H9 (cell line): ENCODE measurements around the gene NTMT1. TPM values are rescaled to one million over a fixed set of nuclear protein-coding genes. Genes with fewer than 3 reads are reported as not detected.

Source experiments
- DNase-seq: peaks from one replicate; pipeline ENCODE4 v3.0.0-alpha.2; 2017
- H2AFZ ChIP-seq: one replicate; pipeline ENCODE4 v1.6.1; 2013; ENCODE audit warnings: mild to moderate bottlenecking, low read length, control low read depth, moderate library complexity
- H2AK5ac ChIP-seq: 2 replicates; pipeline ENCODE4 v1.6.1; 2013; ENCODE audit warnings: low read length, control low read depth, mixed read lengths; ENCODE audit not compliant: insufficient read length
- H2BK120ac ChIP-seq: one replicate; pipeline ENCODE4 v1.6.1; 2013; ENCODE audit warnings: low read depth, mild to moderate bottlenecking, low read length, control low read depth, inconsistent platforms; ENCODE audit not compliant: poor library complexity, severe bottlenecking
- H2BK12ac ChIP-seq: 2 replicates; pipeline ENCODE4 v1.6.1; 2013; ENCODE audit warnings: low read length, control low read depth, mixed read lengths, low read depth; ENCODE audit not compliant: insufficient read length
- H2BK15ac ChIP-seq: 2 replicates; pipeline ENCODE4 v1.6.1; 2013; ENCODE audit warnings: low read depth, low read length, control low read depth
- H2BK20ac ChIP-seq: one replicate; pipeline ENCODE4 v1.6.1; 2013; ENCODE audit warnings: low read depth, mild to moderate bottlenecking, low read length, control low read depth, inconsistent platforms; ENCODE audit not compliant: poor library complexity, severe bottlenecking
- H2BK5ac ChIP-seq: 2 replicates; pipeline ENCODE4 v1.6.1; 2013; ENCODE audit warnings: low read length, control low read depth, mixed read lengths; ENCODE audit not compliant: insufficient read length
- H3K14ac ChIP-seq: 2 replicates; pipeline ENCODE4 v1.6.1; 2013; ENCODE audit warnings: low read length, control low read depth; ENCODE audit not compliant: insufficient read depth
- H3K18ac ChIP-seq: 2 replicates; pipeline ENCODE4 v1.6.1; 2013; ENCODE audit warnings: low read depth, mild to moderate bottlenecking, mixed read lengths, low read length, control low read depth; ENCODE audit not compliant: insufficient read length
- H3K23ac ChIP-seq: 2 replicates; pipeline ENCODE4 v1.6.1; 2013; ENCODE audit warnings: low read length, control low read depth, mixed read lengths, low read depth; ENCODE audit not compliant: insufficient read length
- H3K23me2 ChIP-seq: 2 replicates; pipeline ENCODE4 v1.6.1; 2013; ENCODE audit warnings: low read depth, mild to moderate bottlenecking, mixed read lengths, low read length, control low read depth; ENCODE audit not compliant: insufficient read length, poor library complexity, severe bottlenecking
- H3K27ac ChIP-seq: 2 replicates; pipeline ENCODE4 v1.5.1; 2013; ENCODE audit warnings: low read length, control low read depth, mixed read lengths, low read depth; ENCODE audit not compliant: insufficient read length
- H3K27me3 ChIP-seq: 2 replicates; pipeline ENCODE4 v1.6.1; 2013; ENCODE audit warnings: low read length, control low read depth, inconsistent platforms; ENCODE audit not compliant: insufficient read depth
- H3K4ac ChIP-seq: 2 replicates; pipeline ENCODE4 v1.6.1; 2013; ENCODE audit warnings: low read depth, mild to moderate bottlenecking, control low read depth, inconsistent platforms, low read length, moderate library complexity
- H3K4me1 ChIP-seq: 2 replicates; pipeline ENCODE4 v1.6.1; 2013; ENCODE audit warnings: low read length, control low read depth, inconsistent platforms; ENCODE audit not compliant: insufficient read depth
- H3K4me2 ChIP-seq: 2 replicates; pipeline ENCODE4 v1.6.1; 2013; ENCODE audit warnings: low read length, control low read depth, mixed read lengths; ENCODE audit not compliant: insufficient read length, insufficient read depth
- H3K56ac ChIP-seq: 2 replicates; pipeline ENCODE4 v1.6.1; 2013; ENCODE audit warnings: low read depth, mild to moderate bottlenecking, mixed read lengths, low read length, control low read depth; ENCODE audit not compliant: insufficient read length
- H3K79me1 ChIP-seq: 2 replicates; pipeline ENCODE4 v1.6.1; 2013; ENCODE audit warnings: low read depth, mild to moderate bottlenecking, moderate library complexity, low read length, control low read depth, inconsistent platforms; ENCODE audit not compliant: insufficient read depth, poor library complexity, severe bottlenecking
- H3K79me2 ChIP-seq: 2 replicates; pipeline ENCODE4 v1.6.1; 2013; ENCODE audit warnings: low read length, control low read depth, inconsistent platforms; ENCODE audit not compliant: insufficient read depth
- H3K9ac ChIP-seq: 2 replicates; pipeline ENCODE4 v1.6.1; 2013; ENCODE audit warnings: low read length, control low read depth, mixed read lengths; ENCODE audit not compliant: insufficient read length; ENCODE audit errors: extremely low read depth
- H3K9me3 ChIP-seq: one replicate; pipeline ENCODE4 v1.6.1; 2013; ENCODE audit warnings: low read depth, low read length, inconsistent platforms; ENCODE audit not compliant: control insufficient read depth
- H3T11ph ChIP-seq: one replicate; pipeline ENCODE4 v1.6.1; 2013; ENCODE audit warnings: mild to moderate bottlenecking, low read length, control low read depth, inconsistent platforms
- H4K20me1 ChIP-seq: one replicate; pipeline ENCODE4 v1.6.1; 2013; ENCODE audit not compliant: control insufficient read depth, insufficient read length, insufficient read depth
- H4K5ac ChIP-seq: 2 replicates; pipeline ENCODE4 v1.6.1; 2013; ENCODE audit warnings: low read depth, mild to moderate bottlenecking, mixed read lengths, low read length, control low read depth; ENCODE audit not compliant: insufficient read length
- H4K8ac ChIP-seq: replicated peaks from 2 replicates; pipeline ENCODE4 v1.6.1; 2013; ENCODE audit warnings: low read length, control low read depth, mixed read lengths, low read depth; ENCODE audit not compliant: insufficient read length
- H4K91ac ChIP-seq: 2 replicates; pipeline ENCODE4 v1.6.1; 2013; ENCODE audit warnings: low read depth, mild to moderate bottlenecking, moderate library complexity, mixed read lengths, low read length, control low read depth; ENCODE audit not compliant: insufficient read length
- H3K27ac Mint-ChIP-seq, 3 experiments: 2 replicates in 2 of 3; 3 replicates in 1 of 3; pipeline ENCODE4 v1.8.0; 2020 to 2021; ENCODE audit warnings: mixed read lengths in 3 of 3, mild to moderate bottlenecking in 1 of 3, moderate library complexity in 1 of 3
- H3K27me3 Mint-ChIP-seq: 2 replicates; pipeline ENCODE4 v1.8.0; 2021; ENCODE audit warnings: low read depth, mild to moderate bottlenecking, moderate library complexity, mixed read lengths
- H3K36me3 Mint-ChIP-seq, 3 experiments: 2 replicates in 2 of 3; 3 replicates in 1 of 3; pipeline ENCODE4 v1.8.0; 2020 to 2021; ENCODE audit warnings: low read depth in 3 of 3, mixed read lengths in 3 of 3; ENCODE audit not compliant: insufficient read depth in 1 of 3
- H3K4me1 Mint-ChIP-seq, 2 experiments: 2 replicates each; pipeline ENCODE4 v1.8.0; 2020; ENCODE audit warnings: mixed read lengths in 2 of 2
- H3K4me3 Mint-ChIP-seq, 2 experiments: 2 replicates in 1 of 2; 3 replicates in 1 of 2; pipeline ENCODE4 v1.8.0; 2020 to 2021; ENCODE audit warnings: mild to moderate bottlenecking in 2 of 2, mixed read lengths in 2 of 2, moderate library complexity in 1 of 2
- H3K9me3 Mint-ChIP-seq, 2 experiments: 2 replicates in 1 of 2; 3 replicates in 1 of 2; pipeline ENCODE4 v1.8.0; 2020; ENCODE audit warnings: mild to moderate bottlenecking in 2 of 2, mixed read lengths in 2 of 2, moderate library complexity in 1 of 2
- WGBS: extraction: QIAGEN DNeasy Blood & Tissue Kit; methylation state at CpG from one replicate; pipeline ENCODE4 v1.1.7; 2013; ENCODE audit warnings: missing lambda C conversion rate, low lambda C conversion rate, mixed read lengths; ENCODE audit not compliant: insufficient read length; ENCODE audit errors: extremely low coverage; 5-methylcytosine and 5-hydroxymethylcytosine counted together
- total RNA-seq: library from RNA; stranded (reverse); gene quantifications from 2 replicates; pipeline ENCODE4 v1.2.1, GENCODE V29; 2021
- TF ChIP-seq, protein P1 (sequence below): fragments of 200-600 bp; sonication (generic); conservative IDR thresholded peaks from 3 replicates; pipeline ENCODE4 v1.8.0; 2021; ENCODE audit warnings: antibody characterized with exemption, mild to moderate bottlenecking

Gene NTMT1
- total RNA-seq, 1 experiment from 2014 or later, result 57.9 TPM

DNA sequence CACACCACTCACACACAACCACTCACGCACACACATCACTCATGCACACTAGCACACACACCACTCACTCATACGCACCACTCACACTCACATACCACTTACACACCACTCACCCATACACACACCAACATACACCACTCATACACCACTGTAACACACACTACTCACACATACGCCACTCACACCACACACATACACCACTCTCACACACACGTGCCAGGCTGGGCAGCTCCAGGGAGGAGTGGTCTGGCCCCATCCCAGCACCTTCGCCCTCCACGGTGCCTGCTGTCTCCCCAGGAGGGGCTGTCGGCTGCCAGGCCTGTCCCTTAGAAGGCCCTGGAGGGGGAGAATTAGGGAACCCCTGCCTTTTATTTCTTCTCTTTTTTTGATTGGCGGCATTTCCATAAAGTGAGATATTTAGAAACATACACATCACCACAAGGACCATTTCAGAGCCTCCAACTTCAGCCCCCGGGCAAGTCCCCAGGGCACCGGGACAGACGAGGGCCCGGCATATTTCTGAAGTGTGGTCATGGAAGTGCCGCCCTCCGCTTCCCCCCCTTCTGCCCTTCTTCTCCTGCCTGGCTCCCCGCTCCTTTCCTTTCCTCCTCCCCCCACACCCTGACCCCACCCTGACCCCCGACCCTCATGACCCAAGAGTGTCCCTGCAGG lies 22.3 kb downstream of the NTMT1 start:
- H3K27me3 Mint-ChIP-seq, result peaks cover 2% of the 10 kb centered on the region; the same call in 1 of the 2 replicates
- no peak overlapping the region for H2BK20ac ChIP-seq
- no peak overlapping the region for H3K9ac ChIP-seq
- no peak overlapping the region for H3K27ac Mint-ChIP-seq
- H2AK5ac ChIP-seq, result no peak overlapping the region
- H3K27ac ChIP-seq, result no peak overlapping the region
- H3K36me3 Mint-ChIP-seq, result no peaks in the 10 kb centered on the region
- H3T11ph ChIP-seq, result no peak overlapping the region
- H3K79me2 ChIP-seq, result no peaks in the 10 kb centered on the region
- H3K4ac ChIP-seq, result no peak overlapping the region
- H3K18ac ChIP-seq, result no peak overlapping the region
- DNase-seq, result no peak
- 100% methylated on average over 3 of the region's 16 CpGs for WGBS
- no peaks in the 10 kb centered on the region for H3K4me1 ChIP-seq
- H3K4me2 ChIP-seq, result no peak overlapping the region
- no peaks in the 10 kb centered on the region for H4K20me1 ChIP-seq
- H4K5ac ChIP-seq, result no peak overlapping the region
- H3K27me3 ChIP-seq, result no peaks in the 10 kb centered on the region
- H3K4me1 Mint-ChIP-seq, result no peaks in the 10 kb centered on the region
- H3K23ac ChIP-seq, result no peak overlapping the region
- H2BK15ac ChIP-seq, result no peak overlapping the region
- H3K9me3 ChIP-seq, result no peaks in the 10 kb centered on the region
- no peak overlapping the region for H4K8ac ChIP-seq
- H2AFZ ChIP-seq, result no peak overlapping the region
- no peaks in the 10 kb centered on the region for H3K79me1 ChIP-seq
- TF ChIP-seq, protein P1, sequence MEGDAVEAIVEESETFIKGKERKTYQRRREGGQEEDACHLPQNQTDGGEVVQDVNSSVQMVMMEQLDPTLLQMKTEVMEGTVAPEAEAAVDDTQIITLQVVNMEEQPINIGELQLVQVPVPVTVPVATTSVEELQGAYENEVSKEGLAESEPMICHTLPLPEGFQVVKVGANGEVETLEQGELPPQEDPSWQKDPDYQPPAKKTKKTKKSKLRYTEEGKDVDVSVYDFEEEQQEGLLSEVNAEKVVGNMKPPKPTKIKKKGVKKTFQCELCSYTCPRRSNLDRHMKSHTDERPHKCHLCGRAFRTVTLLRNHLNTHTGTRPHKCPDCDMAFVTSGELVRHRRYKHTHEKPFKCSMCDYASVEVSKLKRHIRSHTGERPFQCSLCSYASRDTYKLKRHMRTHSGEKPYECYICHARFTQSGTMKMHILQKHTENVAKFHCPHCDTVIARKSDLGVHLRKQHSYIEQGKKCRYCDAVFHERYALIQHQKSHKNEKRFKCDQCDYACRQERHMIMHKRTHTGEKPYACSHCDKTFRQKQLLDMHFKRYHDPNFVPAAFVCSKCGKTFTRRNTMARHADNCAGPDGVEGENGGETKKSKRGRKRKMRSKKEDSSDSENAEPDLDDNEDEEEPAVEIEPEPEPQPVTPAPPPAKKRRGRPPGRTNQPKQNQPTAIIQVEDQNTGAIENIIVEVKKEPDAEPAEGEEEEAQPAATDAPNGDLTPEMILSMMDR, result no peak
- H3K9me3 Mint-ChIP-seq, result no peaks in the 10 kb centered on the region; a peak in 1 of 5 replicates
- no peak overlapping the region for H3K56ac ChIP-seq
- H3K4me3 Mint-ChIP-seq, result no peak overlapping the region
- H3K23me2 ChIP-seq, result no peaks in the 10 kb centered on the region
- H2BK12ac ChIP-seq, result no peak overlapping the region
- H2BK120ac ChIP-seq, result no peak overlapping the region
- H2BK5ac ChIP-seq, result no peak overlapping the region
- H4K91ac ChIP-seq, result no peak overlapping the region
- H3K14ac ChIP-seq, result no peak overlapping the region
